Ascending aorta (tissue), 2 donors: ENCODE data around the gene TTC21B. TPM values are rescaled to one million over a fixed set of nuclear protein-coding genes. Genes with fewer than 3 reads are reported as not detected.

Experiments
- DNase-seq, 2 donors: peaks; one replicate each; pipeline ENCODE4 v3.0.0-alpha.2; 2019; ENCODE audit warnings: low spot score in 2 of 2
- H3K27ac ChIP-seq, 2 donors: fragments of 200-600 bp; sonication (generic); one replicate each; pipeline ENCODE4 v1.5.1; 2016 to 2017; ENCODE audit warnings: mild to moderate bottlenecking in 1 of 2
- H3K27me3 ChIP-seq: fragments of 200-600 bp; sonication (generic); one replicate; pipeline ENCODE4 v1.5.1; 2017
- H3K36me3 ChIP-seq, 2 donors: fragments of 200-600 bp; sonication (generic); one replicate each; pipeline ENCODE4 v1.5.1; 2016
- H3K4me1 ChIP-seq, 2 donors: fragments of 200-600 bp; sonication (generic); one replicate each; pipeline ENCODE4 v1.5.1; 2016 to 2017; ENCODE audit warnings: mild to moderate bottlenecking in 1 of 2
- H3K4me3 ChIP-seq, 2 donors: fragments of 200-600 bp; sonication (generic); one replicate each; pipeline ENCODE4 v1.5.1; 2016 to 2017; ENCODE audit warnings: mild to moderate bottlenecking in 1 of 2
- H3K9me3 ChIP-seq, 2 donors: fragments of 200-600 bp; sonication (generic); one replicate each; pipeline ENCODE4 v1.5.1; 2016
- CTCF ChIP-seq, 3 experiments: fragments of 200-600 bp in 2 of 3; fragments of 450-650 bp in 1 of 3; sonication (generic) in 2 of 3; IDR thresholded peaks; one replicate each; pipeline ENCODE4 v1.5.1; 2016 to 2019; ENCODE audit warnings: antibody characterized with exemption in 3 of 3, mild to moderate bottlenecking in 1 of 3, moderate library complexity in 1 of 3
- intact Hi-C: fragments of 100-400 bp; cut with DNase I; formaldehyde crosslinking; loops from one replicate; pipeline ENCODE4 v1.15.1; 2023
- total RNA-seq: library from RNA; depleted of rRNA; stranded (reverse); fragments of >200 nt; gene quantifications from one replicate; pipeline ENCODE4 v1.1.0, GENCODE V29; 2016

The TTC21B gene
- total RNA-seq, 1 donor from 2014 or later, result 5.5 TPM

GRCh38 chr2:165847001-165847400, 106.6 kb downstream of the TTC21B start:
- no peak overlapping the region for H3K4me3 ChIP-seq
- peaks cover 4 to 16% of the 10 kb centered on the region in 2 donors for H3K9me3 ChIP-seq
- H3K27ac ChIP-seq, result no peak overlapping the region
- no peaks in the 10 kb centered on the region for H3K36me3 ChIP-seq
- no peak for TF ChIP-seq CTCF (IDR thresholded peaks at IDR 0.05)
- DNase-seq, result no peak
- H3K27me3 ChIP-seq, result no peaks in the 10 kb centered on the region
- no peaks in the 10 kb centered on the region for H3K4me1 ChIP-seq
- intact Hi-C loops, result no loop called here

GRCh38 chr2:165846056-165846455, 107.5 kb downstream of the TTC21B start:
- DNase-seq, result no peak
- no peak overlapping the region for H3K4me3 ChIP-seq
- H3K9me3 ChIP-seq, result peaks cover 0 to 13% of the 10 kb centered on the region in 2 donors
- H3K36me3 ChIP-seq, result no peaks in the 10 kb centered on the region
- intact Hi-C loops, result no loop called here
- H3K27me3 ChIP-seq, result no peaks in the 10 kb centered on the region
- H3K4me1 ChIP-seq, result no peaks in the 10 kb centered on the region
- TF ChIP-seq CTCF (IDR thresholded peaks at IDR 0.05), result no peak
- no peak overlapping the region for H3K27ac ChIP-seq

- Histone ChIP-seq H3K27me3 (no peaks in the 10 kb centered on the region), H3K9me3 (peaks cover 0 to 3% of the 10 kb centered on the region in 2 donors), H3K4me1 (no peaks in the 10 kb centered on the region), H3K36me3 (no peaks in the 10 kb centered on the region), H3K4me3 (no peak overlapping the region), H3K27ac (no peak overlapping the region)
- no peak for DNase-seq
- TF ChIP-seq CTCF (IDR thresholded peaks at IDR 0.05), result no peak
- intact Hi-C loops, result no loop called here
Measured at GRCh38 chr2:165844216-165844615, 109.4 kb downstream of the TTC21B start.

- H3K36me3 ChIP-seq, result no peaks in the 10 kb centered on the region
- no peak overlapping the region for H3K4me3 ChIP-seq
- no peaks in the 10 kb centered on the region for H3K9me3 ChIP-seq
- intact Hi-C loops, result no loop called here
- no peak for TF ChIP-seq CTCF (IDR thresholded peaks at IDR 0.05)
- no peaks in the 10 kb centered on the region for H3K4me1 ChIP-seq
- no peak for DNase-seq
- no peaks in the 10 kb centered on the region for H3K27me3 ChIP-seq
- no peak overlapping the region for H3K27ac ChIP-seq
Measured at GRCh38 chr2:165843351-165843750, 110.2 kb downstream of the TTC21B start.

- Histone ChIP-seq H3K4me3 (no peak overlapping the region), H3K4me1 (no peaks in the 10 kb centered on the region), H3K36me3 (no peaks in the 10 kb centered on the region), H3K9me3 (no peaks in the 10 kb centered on the region), H3K27ac (no peak overlapping the region), H3K27me3 (no peaks in the 10 kb centered on the region)
- TF ChIP-seq CTCF (IDR thresholded peaks at IDR 0.05), result no peak
- intact Hi-C loops, result no loop called here
- DNase-seq, result no peak
Measured at GRCh38 chr2:165840333-165840958, 113.1 kb downstream of the TTC21B start.

GRCh38 chr2:165839610-165840009, 114.0 kb downstream of the TTC21B start:
- no peak for TF ChIP-seq CTCF (IDR thresholded peaks at IDR 0.05)
- H3K36me3 ChIP-seq, result no peaks in the 10 kb centered on the region
- no peak overlapping the region for H3K4me3 ChIP-seq
- H3K27me3 ChIP-seq, result no peaks in the 10 kb centered on the region
- no peak for DNase-seq
- H3K9me3 ChIP-seq, result no peaks in the 10 kb centered on the region
- intact Hi-C loops, result no loop called here
- no peaks in the 10 kb centered on the region for H3K4me1 ChIP-seq
- no peak overlapping the region for H3K27ac ChIP-seq
